GM19043 (cell line): ENCODE results near the gene ZNF319.

Experiments used
- ATAC-seq: cut with Tn5 transposase; IDR thresholded peaks from one replicate; pipeline ENCODE4 v1.9.1; 2021; ENCODE audit warnings: low read depth; ENCODE audit not compliant: unreplicated experiment

The ZNF319 gene

DNA sequence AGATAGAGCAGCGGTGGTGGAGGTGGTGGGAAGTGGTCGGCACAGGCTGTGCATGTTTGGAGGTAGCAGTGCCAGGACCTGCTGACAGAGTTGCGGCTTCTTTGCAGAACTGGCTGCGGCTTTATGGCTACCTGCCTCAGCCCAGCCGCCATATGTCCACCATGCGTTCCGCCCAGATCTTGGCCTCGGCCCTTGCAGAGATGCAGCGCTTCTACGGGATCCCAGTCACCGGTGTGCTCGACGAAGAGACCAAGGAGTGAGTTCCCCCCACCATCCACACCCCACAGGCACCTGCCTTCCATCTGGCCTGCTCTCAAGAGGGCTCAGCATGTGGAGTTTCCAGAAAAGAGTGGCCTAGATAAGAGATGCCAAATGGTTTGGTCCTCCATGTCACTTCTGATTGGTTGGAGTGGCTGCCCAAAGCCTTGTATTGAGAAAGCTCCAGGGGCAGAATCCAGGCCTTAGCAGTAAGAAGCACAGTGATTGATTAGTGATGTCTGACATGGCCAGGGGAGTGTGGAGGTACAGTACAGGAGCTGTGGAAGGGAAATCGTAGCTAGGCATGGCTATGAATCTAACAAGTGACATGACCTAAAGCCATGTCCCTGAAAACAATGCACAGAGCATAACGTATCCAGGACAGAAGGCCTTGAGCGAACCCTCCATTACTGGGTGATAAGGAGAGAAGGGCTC is 37.0 kb upstream of the ZNF319 start:
- ATAC-seq, result no peak

GRCh38 chr16:58036943-58037342 is 36.5 kb upstream of the ZNF319 start:
- no peak for ATAC-seq

- no peak for ATAC-seq
These were observed 35.1 kb upstream of the ZNF319 start for GRCh38 chr16:58035356-58036170.

DNA sequence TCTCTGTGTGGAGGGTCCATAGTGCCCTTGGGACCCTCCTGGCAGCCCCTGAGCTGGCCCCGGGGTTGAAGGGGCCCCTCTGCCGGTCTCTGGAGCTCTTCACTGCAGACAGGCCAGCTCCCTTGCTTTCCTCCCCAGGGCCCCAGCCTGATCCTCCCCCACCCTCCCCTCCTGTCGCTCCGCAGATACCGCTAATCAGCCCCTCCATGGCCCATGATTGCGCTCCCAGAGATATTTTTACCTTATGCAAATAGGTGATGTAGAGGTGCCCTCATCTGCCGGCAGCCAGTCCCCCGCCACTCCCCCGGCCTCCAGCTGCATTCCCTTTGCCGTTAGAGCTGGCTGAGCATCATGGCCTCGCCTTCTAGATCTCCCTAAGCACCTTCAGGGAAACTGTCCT is 34.3 kb upstream of the ZNF319 start:
- no peak for ATAC-seq

GRCh38 chr16:58034128-58034685 is 33.7 kb upstream of the ZNF319 start:
- ATAC-seq, result no peak

GRCh38 chr16:58032710-58033293 is 32.3 kb upstream of the ZNF319 start:
- ATAC-seq, result no peak

GRCh38 chr16:58031016-58031800 is 30.7 kb upstream of the ZNF319 start:
- no peak for ATAC-seq

- ATAC-seq, result no peak
These were observed 29.8 kb upstream of the ZNF319 start for GRCh38 chr16:58030136-58030840.

GRCh38 chr16:58029410-58029809 is 28.9 kb upstream of the ZNF319 start:
- no peak for ATAC-seq

DNA sequence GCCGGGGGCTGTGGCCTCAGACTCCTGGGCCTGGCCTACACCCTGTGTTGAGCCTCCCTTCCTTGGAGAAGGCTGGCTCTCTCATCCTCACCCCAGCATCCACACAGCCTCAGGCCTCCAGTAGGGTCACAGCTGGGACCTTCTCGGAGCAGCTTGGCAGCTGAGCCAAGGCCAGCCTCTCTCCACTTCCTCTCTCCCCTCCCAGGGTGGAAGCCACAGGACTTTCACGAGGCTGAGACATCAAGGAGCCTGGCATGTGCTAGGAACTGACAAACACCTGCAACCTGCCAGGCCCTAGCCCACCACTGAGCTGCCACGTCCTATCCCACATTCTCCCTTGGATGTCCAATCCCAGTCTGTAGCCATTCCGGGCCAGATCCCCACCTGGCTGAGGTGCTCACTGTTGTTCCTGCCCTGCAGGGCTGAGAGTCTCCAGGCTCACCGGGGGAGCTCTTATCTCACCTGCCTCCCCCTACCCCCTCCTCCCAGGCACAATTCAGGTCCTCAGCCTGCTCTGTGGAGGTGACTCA is 28.1 kb upstream of the ZNF319 start:
- ATAC-seq, result no peak

DNA sequence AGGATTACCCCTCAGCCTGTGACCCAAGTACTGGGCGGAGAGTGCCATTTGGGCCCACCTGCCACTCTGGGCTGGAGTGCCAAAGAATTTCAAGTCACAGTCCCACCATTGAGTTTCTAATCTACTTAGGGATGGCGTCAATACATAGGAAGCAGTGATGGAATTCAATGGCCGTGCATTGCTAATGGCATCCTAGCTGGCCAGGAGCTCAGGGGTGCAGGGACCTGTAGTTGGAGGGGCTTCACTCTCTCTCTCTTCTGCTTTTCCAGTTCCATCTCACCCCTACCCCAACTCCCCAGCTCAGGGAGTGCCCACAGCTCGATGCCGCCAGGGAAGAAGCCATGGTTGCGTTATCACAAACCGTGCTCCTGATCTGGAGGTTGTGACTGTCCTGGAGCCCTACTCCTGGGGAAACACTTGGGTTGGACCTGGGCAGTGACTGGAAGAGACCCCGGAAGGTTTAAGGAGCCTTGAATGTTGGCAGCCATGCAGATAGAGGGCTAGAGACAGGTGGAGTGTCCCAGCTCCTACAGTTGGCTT is 27.5 kb upstream of the ZNF319 start:
- ATAC-seq, result no peak

- ATAC-seq, result no peak
These were observed 26.9 kb upstream of the ZNF319 start for GRCh38 chr16:58027161-58027915.

GRCh38 chr16:58026705-58027160 is 26.3 kb upstream of the ZNF319 start:
- ATAC-seq, result no peak

- ATAC-seq, result no peak
These were observed 25.8 kb upstream of the ZNF319 start for GRCh38 chr16:58026139-58026704.

DNA sequence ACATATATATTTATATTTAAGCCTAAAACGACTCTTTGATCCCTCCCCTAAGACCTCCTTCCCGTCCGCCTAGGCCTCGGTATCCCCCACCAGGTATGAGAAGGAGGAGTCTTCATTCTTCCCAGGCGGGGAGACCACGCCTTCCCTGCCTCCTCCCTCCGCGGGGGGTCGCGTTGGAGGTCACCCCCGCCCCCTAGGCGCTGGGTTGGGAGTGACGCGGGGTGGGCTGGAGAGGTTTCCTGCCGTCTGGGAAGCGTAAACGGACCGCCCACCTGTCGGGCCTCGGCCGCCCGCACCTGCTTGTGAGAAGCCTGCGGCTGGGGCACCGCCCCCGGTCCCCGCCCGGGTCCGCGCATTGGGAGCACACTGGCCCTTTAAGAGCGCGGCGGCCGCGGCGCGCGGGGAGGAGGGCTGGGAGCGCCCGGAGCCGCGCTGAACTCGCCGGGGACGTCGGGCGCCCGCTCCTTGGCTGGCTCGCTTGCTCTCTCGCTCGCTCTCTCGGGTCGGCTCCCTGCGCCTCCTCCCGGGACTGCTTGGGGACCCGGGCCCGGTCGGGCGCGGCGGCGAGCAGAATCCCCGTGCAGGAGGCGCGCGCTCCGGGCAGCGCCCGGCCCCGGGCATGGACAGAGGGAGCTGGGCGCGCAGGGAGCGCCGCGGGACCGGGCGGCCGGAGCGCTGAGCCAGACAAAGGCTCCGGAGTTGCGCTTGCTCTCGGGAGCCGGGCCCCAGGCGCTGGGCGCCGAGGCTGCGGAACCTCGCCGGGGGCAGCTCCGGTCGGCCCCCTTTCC is 25.1 kb upstream of the ZNF319 start, which contains the start of gene MMP15:
Gene MMP15, plus strand, starts transcription at position 404 of the 788 bp plus-strand sequence. CDS start 597 bp downstream, outside the sequence.
- ATAC-seq, result no peak

DNA sequence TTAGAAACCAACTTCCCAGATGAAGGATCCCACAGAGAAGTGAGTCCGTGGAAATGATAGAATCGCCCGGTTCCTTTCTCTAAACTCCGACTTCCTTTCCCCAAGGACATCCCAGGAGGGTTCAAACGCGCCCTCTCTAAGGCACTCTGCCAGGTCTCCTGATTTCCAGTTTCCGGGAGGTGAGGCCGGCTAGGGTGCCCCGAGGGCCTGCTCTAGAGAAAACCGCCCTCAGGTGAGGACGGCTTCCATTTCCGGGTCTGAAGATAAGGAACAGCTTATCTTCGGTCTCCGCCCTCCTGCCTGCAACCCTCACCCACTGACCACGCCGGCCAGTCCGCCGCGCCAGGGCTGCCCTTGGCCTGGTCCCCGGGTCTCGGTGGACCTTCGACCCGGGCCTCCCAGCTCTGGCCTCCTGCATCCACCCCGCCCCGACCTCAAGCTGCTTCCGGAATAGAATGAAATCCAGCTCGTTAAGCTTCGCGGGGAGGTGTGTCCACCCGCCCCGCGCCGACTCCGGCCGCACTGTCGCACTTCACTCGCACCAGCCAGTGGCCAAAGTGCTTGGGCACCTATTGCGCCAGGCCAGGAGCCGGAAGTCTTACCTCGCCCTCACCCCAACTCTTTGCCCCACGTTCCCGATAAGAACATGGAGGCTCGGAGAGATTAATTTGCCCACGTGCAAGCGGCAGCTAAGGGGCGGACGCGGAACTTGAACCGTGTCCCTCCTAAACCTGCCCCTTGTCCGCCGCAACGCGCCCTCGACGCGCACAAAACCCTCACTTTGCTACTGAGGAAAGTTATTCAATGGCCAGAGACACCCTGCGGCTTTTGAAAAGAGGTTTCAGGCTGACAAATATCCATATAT is 24.2 kb upstream of the ZNF319 start:
- no peak for ATAC-seq
